Kidney (tissue), 14 donors: ENCODE measurements around the gene WNT3A. TPM values are rescaled to one million over a fixed set of nuclear protein-coding genes. Genes with fewer than 3 reads are reported as not detected.

Experiments used
- DNase-seq, 5 donors: peaks; one replicate each; pipeline ENCODE4 v3.0.0-alpha.2; 2013 to 2020
- FAIRE-seq: peaks from 2 replicates; lab custom pipeline; 2012; peaks lifted over from hg19 to GRCh38; lab: Jason Lieb, UNC
- H3K27ac ChIP-seq, 2 donors: one replicate each; pipeline ENCODE4 v1.7.0; 2013; ENCODE audit warnings: low read depth in 2 of 2, low read length in 2 of 2, inconsistent platforms in 1 of 2
- H3K27me3 ChIP-seq: one replicate; pipeline ENCODE4 v1.7.1; 2013; ENCODE audit warnings: low read length, inconsistent platforms; ENCODE audit not compliant: control insufficient read depth, insufficient read depth
- H3K36me3 ChIP-seq, 3 donors: one replicate each; pipeline versions ENCODE4 v1.7.0 to v1.7.1; 2013; ENCODE audit warnings: low read length in 3 of 3, control low read depth in 1 of 3, inconsistent platforms in 1 of 3; ENCODE audit not compliant: insufficient read depth in 3 of 3, control insufficient read depth in 2 of 3
- H3K4me1 ChIP-seq, 3 donors: one replicate each; pipeline versions ENCODE4 v1.7.0 to v1.7.1; 2013; ENCODE audit warnings: low read length in 3 of 3, inconsistent platforms in 1 of 3, low read depth in 1 of 3; ENCODE audit not compliant: control insufficient read depth in 2 of 3, insufficient read depth in 2 of 3
- H3K4me3 ChIP-seq, 3 donors: one replicate each; pipeline versions ENCODE4 v1.7.0 to v1.8.1; 2013; ENCODE audit warnings: low read length in 3 of 3, control low read depth in 1 of 3, inconsistent platforms in 1 of 3
- H3K9ac ChIP-seq, 3 donors: one replicate each; pipeline versions ENCODE4 v1.7.0 to v1.7.1; 2013; ENCODE audit warnings: low read length in 3 of 3, control low read depth in 1 of 3, inconsistent platforms in 1 of 3
- H3K9me3 ChIP-seq, 3 donors: one replicate each; pipeline versions ENCODE4 v1.7.0 to v1.7.1; 2013; ENCODE audit warnings: low read length in 3 of 3, control low read depth in 1 of 3, inconsistent platforms in 1 of 3; ENCODE audit not compliant: control insufficient read depth in 2 of 3, insufficient read depth in 1 of 3
- intact Hi-C: fragments of 100-400 bp; cut with DNase I; formaldehyde crosslinking; loops from one replicate; pipeline ENCODE4 v1.11.1; 2022
- polyA plus RNA-seq: library from polyadenylated mRNA; stranded (reverse); fragments of 350-450 nt; fragmentation: Illumina TruSeq; extraction: RNeasy Lipid Tissue Mini Kit (QIAGEN cat#74804); gene quantifications from one replicate; pipeline ENCODE4 v1.2.3, GENCODE V29; 2014; ENCODE audit warnings: low read depth, low replicate concordance; ENCODE audit not compliant: insufficient read depth
- total RNA-seq: library from RNA; stranded (reverse); fragmentation: NEBNext Ultra II Directional; extraction: Animal tissue kit (Norgen Biotek cat#: 25700); gene quantifications from one replicate; pipeline ENCODE4 v1.2.1, GENCODE V29; 2021
- TF ChIP-seq, protein P1 (sequence below): IDR thresholded peaks from 3 replicates; pipeline ENCODE4 v1.5.1; 2012; ENCODE audit warnings: mild to moderate bottlenecking, moderate library complexity, borderline replicate concordance; ENCODE audit not compliant: insufficient read depth; ENCODE audit errors: extremely low read depth
- donor health status: control.
- donor health status: control.
- donor health status: control.
- donor health status: control.
- donor health status: control.
- donor health status: DM: yes; HTN: yes; CAD: no.
- donor health status: Normal renal cell carcinoma (clear cell type).

The WNT3A gene
- total and polyA plus RNA-seq, 2 donors from 2014 or later, result not detected

DNA sequence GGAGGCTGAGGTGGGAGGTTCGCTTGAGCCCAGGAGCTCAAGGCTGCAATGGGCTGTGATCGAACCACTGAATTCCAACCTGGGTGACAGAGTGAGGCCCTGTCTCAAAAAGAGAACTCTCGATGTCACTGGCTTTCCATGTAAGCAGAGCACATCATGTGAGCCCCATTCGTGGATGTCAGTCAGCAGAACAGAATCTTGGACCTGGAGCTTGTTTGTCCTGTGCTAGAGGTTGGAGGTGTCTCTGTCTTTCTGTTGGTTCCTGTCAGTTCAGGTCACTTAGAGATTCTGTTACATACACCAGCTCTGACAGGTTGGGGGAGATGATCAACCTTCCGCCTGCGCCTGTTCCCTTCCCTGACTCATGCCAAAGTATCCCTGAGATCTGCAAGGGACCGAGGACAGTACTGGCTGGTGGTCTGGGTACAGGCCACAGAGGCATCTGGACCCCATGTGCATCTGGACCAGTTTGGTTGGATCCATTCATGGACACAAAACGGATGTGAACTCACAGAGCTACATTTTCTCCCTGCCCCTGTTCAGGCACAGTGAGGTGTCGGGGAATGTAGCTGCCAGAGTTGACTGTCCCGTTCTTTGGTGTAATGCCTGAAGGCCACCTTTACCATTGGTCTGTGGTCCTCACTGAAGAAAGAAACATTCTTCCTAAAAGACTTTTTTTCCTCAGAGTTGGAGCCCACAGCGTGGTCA is 85.7 kb downstream of the WNT3A start:
- H3K27ac ChIP-seq, result no peak overlapping the region
- no peak for DNase-seq
- intact Hi-C loops, result no loop called here
- H3K9me3 ChIP-seq, result peaks cover 0 to 8% (median 0%) of the 10 kb centered on the region in 3 donors
- FAIRE-seq, result no peak
- peaks cover 0 to 11% (median 8%) of the 10 kb centered on the region in 3 donors for H3K36me3 ChIP-seq
- TF ChIP-seq, protein P1, sequence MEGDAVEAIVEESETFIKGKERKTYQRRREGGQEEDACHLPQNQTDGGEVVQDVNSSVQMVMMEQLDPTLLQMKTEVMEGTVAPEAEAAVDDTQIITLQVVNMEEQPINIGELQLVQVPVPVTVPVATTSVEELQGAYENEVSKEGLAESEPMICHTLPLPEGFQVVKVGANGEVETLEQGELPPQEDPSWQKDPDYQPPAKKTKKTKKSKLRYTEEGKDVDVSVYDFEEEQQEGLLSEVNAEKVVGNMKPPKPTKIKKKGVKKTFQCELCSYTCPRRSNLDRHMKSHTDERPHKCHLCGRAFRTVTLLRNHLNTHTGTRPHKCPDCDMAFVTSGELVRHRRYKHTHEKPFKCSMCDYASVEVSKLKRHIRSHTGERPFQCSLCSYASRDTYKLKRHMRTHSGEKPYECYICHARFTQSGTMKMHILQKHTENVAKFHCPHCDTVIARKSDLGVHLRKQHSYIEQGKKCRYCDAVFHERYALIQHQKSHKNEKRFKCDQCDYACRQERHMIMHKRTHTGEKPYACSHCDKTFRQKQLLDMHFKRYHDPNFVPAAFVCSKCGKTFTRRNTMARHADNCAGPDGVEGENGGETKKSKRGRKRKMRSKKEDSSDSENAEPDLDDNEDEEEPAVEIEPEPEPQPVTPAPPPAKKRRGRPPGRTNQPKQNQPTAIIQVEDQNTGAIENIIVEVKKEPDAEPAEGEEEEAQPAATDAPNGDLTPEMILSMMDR, result no peak
- no peaks in the 10 kb centered on the region for H3K27me3 ChIP-seq
- no peak overlapping the region for H3K9ac ChIP-seq
- peaks cover 0 to 43% (median 35%) of the 10 kb centered on the region in 3 donors for H3K4me1 ChIP-seq
- H3K4me3 ChIP-seq, result no peak overlapping the region

DNA sequence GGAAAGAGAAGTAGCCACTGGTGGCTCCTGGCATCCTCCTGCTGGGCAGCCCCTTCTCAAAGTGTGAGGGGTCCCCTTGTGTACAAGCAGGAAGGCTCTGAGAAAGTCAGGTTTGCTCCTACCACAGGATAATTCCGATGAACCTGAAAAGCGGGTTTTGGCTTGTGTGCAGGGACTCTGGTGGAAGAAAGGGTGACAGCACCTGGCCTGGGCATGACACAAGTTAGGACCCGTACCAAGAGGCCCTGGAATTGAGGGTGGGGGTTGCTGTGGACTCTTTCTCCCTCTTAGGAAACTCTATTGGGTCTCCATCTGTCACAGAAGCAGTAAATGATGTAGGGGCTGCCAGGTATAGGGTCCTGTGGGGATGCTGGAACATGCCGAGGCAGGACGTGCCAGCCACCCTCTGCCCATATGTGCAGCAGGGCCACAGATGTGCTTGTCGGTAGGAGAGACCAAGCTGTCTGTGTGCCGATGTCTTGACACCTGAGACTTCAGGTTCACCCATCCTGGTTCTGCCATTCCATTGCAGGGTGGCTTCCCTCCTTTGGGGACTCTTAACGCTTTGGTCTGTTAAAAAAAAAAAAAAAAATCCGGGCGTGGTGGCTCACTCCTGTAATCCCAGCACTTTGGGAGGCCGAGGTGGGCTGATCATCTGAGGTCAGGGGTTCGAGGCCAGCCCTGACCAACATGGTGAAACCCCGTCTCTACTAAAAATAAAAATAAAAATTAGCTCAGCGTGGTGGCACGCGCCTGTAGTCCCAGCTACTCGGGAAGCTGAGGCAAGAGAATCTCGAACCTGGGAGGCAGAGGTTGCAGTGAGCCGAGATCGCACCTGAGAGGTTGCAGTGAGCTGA is 86.5 kb downstream of the WNT3A start:
- FAIRE-seq, result no peak
- Histone ChIP-seq H3K36me3 (peaks cover 0 to 13% (median 11%) of the 10 kb centered on the region in 3 donors), H3K9me3 (peaks cover 0 to 8% (median 0%) of the 10 kb centered on the region in 3 donors), H3K4me3 (no peak overlapping the region), H3K27ac (no peak overlapping the region), H3K4me1 (peaks cover 0 to 36% (median 28%) of the 10 kb centered on the region in 3 donors), H3K27me3 (no peaks in the 10 kb centered on the region), H3K9ac (no peak overlapping the region)
- peak in 1 of 5 donors; percentile 18 for DNase-seq
- TF ChIP-seq, protein P1, result no peak
- intact Hi-C loops, result no loop called here

DNA sequence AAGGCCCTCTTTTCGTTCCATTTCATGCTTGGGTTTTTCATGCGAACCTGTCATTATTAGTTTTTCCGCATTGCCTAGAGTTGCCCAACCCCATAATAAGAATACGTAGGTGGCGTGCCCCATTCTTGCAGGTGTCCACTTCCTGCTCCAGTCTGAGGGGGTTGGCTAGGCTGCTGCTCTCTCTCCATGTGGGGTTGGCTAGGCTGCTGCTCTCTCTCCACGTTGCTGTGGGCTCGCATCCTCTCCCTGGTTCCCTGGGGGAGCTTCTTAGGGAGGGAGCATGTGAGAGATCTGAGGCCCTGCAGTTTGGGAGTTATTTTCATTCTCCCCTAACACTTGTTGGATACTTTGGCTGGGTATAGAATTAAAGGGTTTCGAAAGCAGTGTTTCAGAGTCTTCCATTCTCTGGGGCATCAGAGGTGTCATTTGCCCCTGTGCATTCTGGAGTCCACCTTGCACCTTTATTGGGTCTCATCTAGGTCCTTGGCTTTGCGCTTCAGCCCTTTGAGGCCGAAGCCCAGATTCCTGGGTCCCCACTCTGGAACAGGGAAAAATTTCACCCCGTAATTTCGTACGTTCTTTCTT is 87.7 kb downstream of the WNT3A start:
- H3K4me3 ChIP-seq, result no peak overlapping the region
- DNase-seq, result peak in 2 of 5 donors; percentile 24 to 43
- H3K9me3 ChIP-seq, result peaks cover 0 to 8% (median 0%) of the 10 kb centered on the region in 3 donors
- no peak for FAIRE-seq
- no peaks in the 10 kb centered on the region for H3K27me3 ChIP-seq
- H3K36me3 ChIP-seq, result peaks cover 0 to 21% (median 20%) of the 10 kb centered on the region in 3 donors
- TF ChIP-seq, protein P1, result no peak
- no peak overlapping the region for H3K9ac ChIP-seq
- H3K4me1 ChIP-seq, result peaks cover 0 to 25% (median 17%) of the 10 kb centered on the region in 3 donors
- intact Hi-C loops, result no loop called here
- no peak overlapping the region for H3K27ac ChIP-seq
